Activated CD4-positive, alpha-beta T cell treated with anti-CD3 and anti-CD28 coated beads, Interleukin-2, amount 50 U/mL, for 48 hours (primary cell): Measurements from ENCODE around the gene NPR1.
A peak's percentile ranks its signal among the peaks of the same experiment; 100 is the strongest.
"Not testable (repeated sequence)": the region's sequence is repeated elsewhere in the genome, so short reads cannot be mapped to it uniquely, and the experiment has no call there.

Experiments used
- DNase-seq, 2 experiments: peaks; one replicate each; pipeline ENCODE4 v3.0.0-alpha.2; 2020

Gene NPR1

GRCh38 chr1:153678519-153679336 is at the start of gene NPR1:
NPR1 (plus strand) TSS chr1:153678688; CDS start chr1:153679109, 421 bp downstream.
- DNase-seq: peak; percentile 31 to 46

GRCh38 chr1:153629343-153629665 is 49.2 kb upstream of the NPR1 start:
- no peak for DNase-seq

- no peak for DNase-seq
Measured at GRCh38 chr1:153629971-153630370, 48.5 kb upstream of the NPR1 start.

GRCh38 chr1:153630384-153630783 is 48.1 kb upstream of the NPR1 start:
- no peak for DNase-seq

- peak in 1 of 2 experiments; percentile 29 for DNase-seq
Measured at GRCh38 chr1:153631047-153632022, 47.2 kb upstream of the NPR1 start.

- DNase-seq: no peak
Measured at GRCh38 chr1:153633161-153633753, 45.2 kb upstream of the NPR1 start.

GRCh38 chr1:153633754-153634665 is 44.5 kb upstream of the NPR1 start, which contains the start of gene CHTOP:
CHTOP (plus strand) TSS chr1:153634066; CDS start chr1:153636589, 2,523 bp downstream.
- DNase-seq: peak; percentile 94 to 97

GRCh38 chr1:153635872-153636271 is 42.6 kb upstream of the NPR1 start:
- no peak for DNase-seq

- DNase-seq: no peak
Measured at GRCh38 chr1:153636312-153636711, 42.2 kb upstream of the NPR1 start.

- DNase-seq: no peak
Measured at GRCh38 chr1:153638261-153638660, 40.2 kb upstream of the NPR1 start.

- DNase-seq: no peak
Measured at GRCh38 chr1:153639280-153639679, 39.2 kb upstream of the NPR1 start.

GRCh38 chr1:153640213-153640612 is 38.3 kb upstream of the NPR1 start:
- DNase-seq: not testable (repeated sequence)

GRCh38 chr1:153640861-153641260 is 37.6 kb upstream of the NPR1 start:
- no peak for DNase-seq

GRCh38 chr1:153642161-153642560 is 36.3 kb upstream of the NPR1 start:
- DNase-seq: no peak

GRCh38 chr1:153643100-153643499 is 35.4 kb upstream of the NPR1 start:
- DNase-seq: no peak

GRCh38 chr1:153643816-153644215 is 34.7 kb upstream of the NPR1 start:
- DNase-seq: no peak

- DNase-seq: no peak
Measured at GRCh38 chr1:153646672-153647345, 31.7 kb upstream of the NPR1 start.

GRCh38 chr1:153647346-153647714 is 31.2 kb upstream of the NPR1 start:
- no peak for DNase-seq

GRCh38 chr1:153648000-153648643 is 30.4 kb upstream of the NPR1 start:
- DNase-seq: no peak

GRCh38 chr1:153649137-153649862 is 29.2 kb upstream of the NPR1 start:
- no peak for DNase-seq
